HCT116 (cell line): Measurements from ENCODE around the gene SPHKAP.

Experiments used
- CEBPB ChIP-seq: IDR thresholded peaks from 2 replicates; pipeline ENCODE4 v1.6.1; 2012; ENCODE audit warnings: low read depth
- CTCF ChIP-seq, 3 experiments: fragments of 200-600 bp in 1 of 3; sonication (generic) in 1 of 3; IDR thresholded peaks in 2 of 3; conservative IDR thresholded peaks in 1 of 3; 2 replicates each; pipeline ENCODE4 v1.5.1; 2012 to 2017; ENCODE audit warnings: low read depth in 2 of 3, low read length in 2 of 3, antibody characterized with exemption in 1 of 3, borderline replicate concordance in 1 of 3, control low read depth in 1 of 3, mild to moderate bottlenecking in 1 of 3, mixed read lengths in 1 of 3, mixed run types in 1 of 3, moderate library complexity in 1 of 3; ENCODE audit not compliant: insufficient read depth in 1 of 3
- EZH2 ChIP-seq: fragments of 200-600 bp; sonication (generic); IDR thresholded peaks from 2 replicates; pipeline ENCODE4 v1.6.1; 2017; ENCODE audit warnings: antibody characterized with exemption, mixed run types
- EZH2phosphoT487 ChIP-seq: fragments of 200-600 bp; IDR thresholded peaks from 2 replicates; pipeline ENCODE4 v1.6.1; 2018; ENCODE audit warnings: antibody characterized with exemption, borderline replicate concordance
- POLR2A ChIP-seq: IDR thresholded peaks from 2 replicates; pipeline ENCODE4 v1.7.0; 2011; ENCODE audit warnings: borderline replicate concordance; ENCODE audit not compliant: insufficient read depth, insufficient read length; ENCODE audit errors: extremely low read depth
- REST ChIP-seq: IDR thresholded peaks from 2 replicates; pipeline ENCODE4 v1.6.1; 2012; ENCODE audit warnings: low read depth
- SIN3A ChIP-seq: IDR thresholded peaks from 2 replicates; pipeline ENCODE4 v1.6.1; 2012; ENCODE audit warnings: low read depth
- SP1 ChIP-seq: IDR thresholded peaks from 2 replicates; pipeline ENCODE4 v1.6.1; 2012; ENCODE audit warnings: low read depth
- YY1 ChIP-seq: IDR thresholded peaks from 2 replicates; pipeline ENCODE4 v1.6.1; 2011; ENCODE audit warnings: low read length, low read depth, moderate library complexity, mild to moderate bottlenecking; ENCODE audit not compliant: insufficient replicate concordance; ENCODE audit errors: extremely low read depth

GRCh38 chr2:228103379-228103778, 78.1 kb downstream of the SPHKAP start:
- no peak for TF ChIP-seq EZH2phosphoT487
- no peak for TF ChIP-seq EZH2
- no peak for TF ChIP-seq CTCF (IDR thresholded peaks at IDR 0.05 in 2 of 3, conservative IDR thresholded peaks at IDR 0.05 in 1 of 3; ENCODE audit: borderline replicate concordance in 1 of 3, insufficient read depth in 1 of 3, low read depth in 2 of 3, low read length in 2 of 3)
- no peak for TF ChIP-seq REST
- no peak for TF ChIP-seq POLR2A
- no peak for TF ChIP-seq YY1
- no peak for TF ChIP-seq SP1
- TF ChIP-seq SIN3A, result no peak
- no peak for TF ChIP-seq CEBPB
